Activated naive CD4-positive, alpha-beta T cell treated with anti-CD3 and anti-CD28 coated beads for 36 hours (primary cell): ENCODE results near the gene GBP3. TPM values are rescaled to one million over a fixed set of nuclear protein-coding genes. Genes with fewer than 3 reads are reported as not detected.
A peak's percentile ranks its signal among the peaks of the same experiment; 100 is the strongest.

ENCODE experiments used
- CTCF ChIA-PET: fragments of 350-600 bp; sonication (Branson Sonifier 250); formaldehyde crosslinking; loops from one replicate; lab custom pipeline; 2021; ENCODE audit warnings: antibody characterized with exemption; lab: Charles Lee
- DNase-seq: peaks from one replicate; pipeline ENCODE4 v3.0.0-alpha.2; 2020
- H3K27ac Mint-ChIP-seq: one replicate; pipeline ENCODE4 v1.8.0; 2021; ENCODE audit warnings: mild to moderate bottlenecking, mixed read lengths
- H3K27me3 Mint-ChIP-seq: one replicate; pipeline ENCODE4 v1.8.0; 2021; ENCODE audit warnings: low read depth, mixed read lengths
- H3K36me3 Mint-ChIP-seq: one replicate; pipeline ENCODE4 v1.8.0; 2021; ENCODE audit warnings: low read depth, mixed read lengths
- H3K4me1 Mint-ChIP-seq: one replicate; pipeline ENCODE4 v1.8.0; 2021; ENCODE audit warnings: low read depth, mixed read lengths
- H3K4me3 Mint-ChIP-seq: one replicate; pipeline ENCODE4 v1.8.0; 2021; ENCODE audit warnings: mild to moderate bottlenecking, moderate library complexity, mixed read lengths
- H3K9me3 Mint-ChIP-seq: one replicate; pipeline ENCODE4 v1.8.0; 2021; ENCODE audit warnings: mixed read lengths
- intact Hi-C: fragments of 100-400 bp; cut with micrococcal nuclease; formaldehyde crosslinking; loops from one replicate; pipeline ENCODE4 v1.15.1; 2023
- total RNA-seq, 2 experiments: library from RNA; stranded (reverse); gene quantifications; one replicate each; pipeline ENCODE4 v1.2.3, GENCODE V29; 2021

The GBP3 gene, protein sequence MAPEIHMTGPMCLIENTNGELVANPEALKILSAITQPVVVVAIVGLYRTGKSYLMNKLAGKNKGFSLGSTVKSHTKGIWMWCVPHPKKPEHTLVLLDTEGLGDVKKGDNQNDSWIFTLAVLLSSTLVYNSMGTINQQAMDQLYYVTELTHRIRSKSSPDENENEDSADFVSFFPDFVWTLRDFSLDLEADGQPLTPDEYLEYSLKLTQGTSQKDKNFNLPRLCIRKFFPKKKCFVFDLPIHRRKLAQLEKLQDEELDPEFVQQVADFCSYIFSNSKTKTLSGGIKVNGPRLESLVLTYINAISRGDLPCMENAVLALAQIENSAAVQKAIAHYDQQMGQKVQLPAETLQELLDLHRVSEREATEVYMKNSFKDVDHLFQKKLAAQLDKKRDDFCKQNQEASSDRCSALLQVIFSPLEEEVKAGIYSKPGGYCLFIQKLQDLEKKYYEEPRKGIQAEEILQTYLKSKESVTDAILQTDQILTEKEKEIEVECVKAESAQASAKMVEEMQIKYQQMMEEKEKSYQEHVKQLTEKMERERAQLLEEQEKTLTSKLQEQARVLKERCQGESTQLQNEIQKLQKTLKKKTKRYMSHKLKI
- total RNA-seq: 1 to 10 TPM; 1.4 to 1.8 TPM

DNA sequence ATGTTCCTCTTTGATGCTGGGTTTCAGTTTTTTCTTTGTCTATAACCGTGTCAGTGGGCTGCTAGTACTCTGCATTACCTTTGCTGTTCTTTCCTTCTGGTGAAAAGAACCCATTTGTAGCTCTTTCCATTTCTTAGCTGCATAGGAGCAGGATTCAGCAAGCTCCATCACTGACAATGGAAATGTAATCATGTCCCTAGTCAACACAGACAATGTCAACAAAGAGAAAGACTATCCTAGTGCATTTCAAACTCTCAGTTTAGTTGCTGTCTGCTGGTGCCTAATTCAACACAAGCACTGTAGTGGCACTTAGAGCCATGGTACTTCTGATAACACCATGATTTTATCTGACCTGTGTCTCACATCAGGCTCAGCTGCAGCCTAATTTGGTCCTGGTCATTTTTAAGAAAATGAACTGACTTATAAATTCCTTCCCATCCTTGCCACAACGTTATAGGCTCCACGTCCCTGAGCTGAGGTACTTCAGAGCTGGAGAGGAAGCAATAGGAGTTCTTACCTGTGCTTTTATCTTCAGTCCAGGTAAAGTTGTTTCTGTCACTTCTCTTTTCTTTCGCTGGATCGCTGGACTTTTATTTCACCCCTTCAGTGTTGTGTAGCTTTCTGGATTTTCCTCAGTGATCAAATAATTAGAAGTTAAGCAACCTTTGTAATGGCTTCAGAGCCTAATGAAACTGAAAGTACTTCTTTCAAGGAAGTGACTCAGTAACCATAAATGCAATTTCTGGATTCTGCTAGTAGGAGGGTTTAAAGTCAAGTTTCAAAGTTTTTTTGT, at the start of gene GBP3:
GBP3 (minus strand) TSS at position 700 of the 793 bp plus-strand sequence. CDS start 2,145 bp downstream, outside the sequence.
- H3K36me3 Mint-ChIP-seq: peaks cover 15% of the 10 kb centered on the region
- H3K4me3 Mint-ChIP-seq: peak within 1 kb of the TSS; percentile 73
- CTCF ChIA-PET: interaction anchor here (0.7 to 2.4 kb wide), 13 partner anchors 12 to 434 kb away, joined by 3 to 11 read pairs (median 5); partner anchors contain the start of gene GBP5
- H3K27ac Mint-ChIP-seq: peak within 1 kb of the TSS; percentile 72
- H3K9me3 Mint-ChIP-seq: peaks cover 11% of the 10 kb centered on the region
- intact Hi-C loops: loop anchor here (1.0 kb wide), 7 partner anchors 19 to 429 kb away; partner anchors contain the start of genes GBP1 and GBP2
- no peaks in the 10 kb centered on the region for H3K27me3 Mint-ChIP-seq
- peaks cover 51% of the 10 kb centered on the region for H3K4me1 Mint-ChIP-seq
- DNase-seq: no peak

DNA sequence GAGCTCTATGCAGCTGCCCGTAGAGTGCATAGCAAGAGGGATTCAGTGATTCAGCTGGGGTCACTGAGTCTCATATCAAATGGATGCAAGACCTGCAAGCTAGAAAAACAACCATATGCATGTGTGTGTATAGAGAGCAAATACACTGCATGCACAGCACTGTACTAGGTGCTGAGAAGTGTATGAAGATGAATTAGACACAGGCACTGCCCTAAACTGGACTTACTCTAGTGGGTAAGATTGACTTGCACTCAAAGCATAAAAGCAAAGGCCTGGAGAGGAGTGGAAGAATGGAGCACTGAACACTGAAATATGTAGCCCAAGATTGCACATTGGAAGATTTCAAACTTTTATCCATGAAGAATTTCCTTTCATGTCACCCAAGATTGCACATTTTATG, 47.8 kb upstream of the GBP3 start:
- H3K4me3 Mint-ChIP-seq: peak overlapping the region; percentile 73
- intact Hi-C loops: no loop called here
- CTCF ChIA-PET: interaction anchor here (1.3 kb wide), 1 partner anchor 15 kb away, joined by 5 read pairs; no protein-coding TSS in a partner anchor

DNA sequence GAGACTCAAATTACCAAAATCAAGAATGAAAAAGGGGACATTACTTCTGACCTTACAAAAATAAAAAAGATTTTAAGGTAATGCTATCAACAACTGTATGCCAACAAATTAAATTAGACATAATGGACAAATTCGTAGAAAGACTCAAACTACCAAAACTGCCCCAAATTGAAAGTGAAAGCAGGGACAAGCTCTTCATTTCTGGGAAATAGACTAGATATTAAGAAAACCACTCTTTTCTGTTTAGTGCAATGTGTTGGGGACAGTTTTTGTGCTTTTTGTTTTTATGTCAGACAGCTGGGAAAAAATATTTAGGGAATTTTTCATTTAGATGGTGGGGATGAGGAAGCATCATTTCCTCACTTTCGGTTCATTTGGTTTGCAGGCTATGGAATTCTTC, 47.3 kb upstream of the GBP3 start:
- Mint-ChIP-seq H3K9me3 (peaks cover 17% of the 10 kb centered on the region), H3K27ac (peak overlapping the region; percentile 81), H3K27me3 (no peaks in the 10 kb centered on the region), H3K4me3 (peak overlapping the region; percentile 73), H3K36me3 (peaks cover 1% of the 10 kb centered on the region), H3K4me1 (peaks cover 27% of the 10 kb centered on the region)
- CTCF ChIA-PET: interaction anchor here (0.5 to 1.3 kb wide), 3 partner anchors 16 to 85 kb away, joined by 3 to 5 read pairs (median 3); no protein-coding TSS in a partner anchor
- intact Hi-C loops: no loop called here
- no peak for DNase-seq

More for the DNA sequence above, 47.8 kb upstream of the GBP3 start:
- DNase-seq: no peak
- peak overlapping the region; percentile 81 for H3K27ac Mint-ChIP-seq
- no peaks in the 10 kb centered on the region for H3K27me3 Mint-ChIP-seq
- H3K9me3 Mint-ChIP-seq: peaks cover 19% of the 10 kb centered on the region
- H3K36me3 Mint-ChIP-seq: peaks cover 1% of the 10 kb centered on the region
- peaks cover 26% of the 10 kb centered on the region for H3K4me1 Mint-ChIP-seq

DNA sequence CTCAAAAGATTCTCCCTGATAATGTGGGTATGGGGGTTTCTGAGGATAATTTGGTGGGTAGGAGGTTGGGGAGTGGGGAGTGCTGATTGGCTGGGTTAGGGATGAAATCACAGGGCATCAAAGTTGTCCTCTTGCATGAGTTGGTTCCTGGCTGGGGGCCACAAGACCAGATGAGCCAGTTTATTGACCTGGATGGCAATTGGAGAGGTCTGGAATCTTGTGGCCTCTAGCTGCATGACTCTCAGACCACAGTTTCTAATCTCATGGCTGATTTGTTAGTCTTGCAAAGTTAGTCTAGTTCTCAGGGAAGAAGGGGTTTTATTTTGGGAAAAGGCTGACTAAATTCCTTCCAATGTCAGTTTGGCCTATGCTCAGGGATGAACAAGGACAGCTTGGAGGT, 45.6 kb upstream of the GBP3 start:
- CTCF ChIA-PET: interaction anchor here (0.7 to 1.0 kb wide), 2 partner anchors 29 to 53 kb away, joined by 3 read pairs; no protein-coding TSS in a partner anchor
- no peak overlapping the region for H3K4me3 Mint-ChIP-seq
- no peaks in the 10 kb centered on the region for H3K36me3 Mint-ChIP-seq
- intact Hi-C loops: no loop called here
- peaks cover 33% of the 10 kb centered on the region for H3K4me1 Mint-ChIP-seq
- no peak overlapping the region for H3K27ac Mint-ChIP-seq
- H3K27me3 Mint-ChIP-seq: no peaks in the 10 kb centered on the region
- no peak for DNase-seq
- peaks cover 5% of the 10 kb centered on the region for H3K9me3 Mint-ChIP-seq

DNA sequence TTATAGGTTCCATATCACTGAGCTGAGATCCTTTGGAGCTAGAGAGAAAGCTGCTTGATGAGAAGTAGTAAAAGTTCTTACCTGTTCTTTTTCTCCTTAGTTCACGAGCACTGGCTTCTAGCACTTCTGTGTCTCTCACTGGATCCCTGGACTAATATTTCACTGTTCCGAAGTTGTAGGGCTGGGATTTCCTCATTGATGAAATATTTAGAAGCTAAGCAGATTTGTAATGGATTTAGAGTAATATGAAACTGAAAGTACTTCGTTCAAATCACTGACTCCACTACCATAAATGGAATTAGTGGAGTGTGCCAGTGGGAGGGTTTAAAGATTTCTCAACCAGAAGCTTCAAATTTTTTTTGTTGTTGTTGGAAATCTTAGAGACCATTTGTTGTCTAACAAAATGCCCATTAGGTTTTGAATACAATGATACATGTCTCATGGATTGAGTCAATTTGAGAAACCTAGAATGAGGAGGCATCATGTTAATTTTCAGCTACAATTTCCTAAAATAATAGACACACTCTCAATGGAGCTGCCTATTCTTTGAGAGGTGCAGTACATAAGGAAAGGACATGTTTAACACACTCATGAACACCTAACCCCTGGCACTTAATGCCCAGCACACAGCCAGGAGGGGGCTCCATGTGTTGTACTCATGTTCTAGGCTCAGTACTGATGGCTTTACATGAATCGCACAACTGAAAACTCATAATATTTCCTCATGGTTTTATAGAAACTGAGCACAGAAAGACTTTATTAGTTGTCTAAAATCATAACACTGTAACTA, 42.6 kb upstream of the GBP3 start, which contains the start of gene GBP1:
GBP1 (minus strand) TSS at position 130 of the 790 bp plus-strand sequence. CDS start 1,974 bp downstream, outside the sequence.
- no peaks in the 10 kb centered on the region for H3K9me3 Mint-ChIP-seq
- CTCF ChIA-PET: interaction anchor here (0.7 to 1.9 kb wide), 7 partner anchors 9 to 216 kb away, joined by 3 to 7 read pairs (median 4); partner anchors contain the start of gene GBP4
- H3K27me3 Mint-ChIP-seq: no peaks in the 10 kb centered on the region
- peaks cover 53% of the 10 kb centered on the region for H3K4me1 Mint-ChIP-seq
- DNase-seq: no peak
- peaks cover 19% of the 10 kb centered on the region for H3K36me3 Mint-ChIP-seq
- intact Hi-C loops: loop anchor here (1.0 kb wide), 7 partner anchors 19 to 209 kb away; partner anchors contain the start of genes GBP2, GBP3, KYAT3 and RBMXL1
- H3K27ac Mint-ChIP-seq: peak within 1 kb of the TSS; percentile 89
- H3K4me3 Mint-ChIP-seq: peak within 1 kb of the TSS; percentile 75

DNA sequence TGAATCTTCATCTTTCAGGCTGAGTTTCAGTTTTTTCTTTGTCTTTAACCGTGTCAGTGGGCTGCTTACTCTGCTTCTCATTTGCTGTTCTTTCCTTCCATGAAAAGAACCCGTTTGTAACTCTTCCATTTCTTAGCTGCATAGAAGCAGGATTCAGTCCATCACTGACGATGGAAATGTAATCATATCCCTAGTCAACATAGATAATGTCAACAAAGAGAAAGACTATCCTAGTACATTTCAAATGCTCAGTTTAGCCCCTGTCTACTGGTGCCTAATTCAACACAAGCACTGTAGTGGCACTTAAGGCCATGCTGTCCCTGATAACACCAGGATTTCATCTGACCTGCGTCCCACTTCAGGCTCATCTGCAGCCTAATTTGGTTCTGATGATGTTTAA, 42.0 kb upstream of the GBP3 start:
- Mint-ChIP-seq H3K4me3 (peak overlapping the region; percentile 75), H3K9me3 (no peaks in the 10 kb centered on the region), H3K4me1 (peaks cover 50% of the 10 kb centered on the region), H3K27me3 (no peaks in the 10 kb centered on the region), H3K36me3 (peaks cover 22% of the 10 kb centered on the region), H3K27ac (peak overlapping the region; percentile 89)
- intact Hi-C loops: loop anchor here (1.0 kb wide), 8 partner anchors 18 to 210 kb away; partner anchors contain the start of genes GBP2, GBP3, KYAT3 and RBMXL1
- no peak for DNase-seq
- CTCF ChIA-PET: interaction anchor here (0.7 to 1.9 kb wide), 7 partner anchors 8 to 217 kb away, joined by 3 to 7 read pairs (median 4); partner anchors contain the start of gene GBP4

DNA sequence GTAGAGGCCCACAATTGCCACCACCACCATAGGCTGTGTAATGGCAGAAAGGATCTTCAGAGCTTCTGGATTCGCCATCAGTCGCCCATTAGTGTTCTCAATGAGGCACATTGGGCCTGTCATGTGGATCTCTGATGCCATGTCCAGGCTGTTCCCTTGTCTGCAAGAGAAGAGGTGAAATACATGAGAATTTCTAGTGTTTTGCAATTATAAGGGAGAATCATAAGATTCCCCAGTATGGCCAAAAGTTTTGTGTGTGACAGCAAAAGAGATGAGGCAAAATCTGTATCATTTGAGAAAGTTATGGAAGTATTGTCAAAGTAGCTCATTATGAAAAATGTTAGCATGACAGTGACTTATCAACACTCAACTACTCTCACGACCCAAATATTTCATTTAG, 40.4 kb upstream of the GBP3 start:
- peaks cover 42% of the 10 kb centered on the region for H3K4me1 Mint-ChIP-seq
- intact Hi-C loops: loop anchor here (2.0 kb wide), 1 partner anchor 64 kb away; no protein-coding TSS in a partner anchor
- H3K9me3 Mint-ChIP-seq: no peaks in the 10 kb centered on the region
- H3K4me3 Mint-ChIP-seq: peak overlapping the region; percentile 75
- H3K27ac Mint-ChIP-seq: peak overlapping the region; percentile 48
- peaks cover 32% of the 10 kb centered on the region for H3K36me3 Mint-ChIP-seq
- no peaks in the 10 kb centered on the region for H3K27me3 Mint-ChIP-seq
- CTCF ChIA-PET: interaction anchor here (1.1 to 1.9 kb wide), 6 partner anchors 16 to 79 kb away, joined by 3 to 7 read pairs (median 4); no protein-coding TSS in a partner anchor
- no peak for DNase-seq

DNA sequence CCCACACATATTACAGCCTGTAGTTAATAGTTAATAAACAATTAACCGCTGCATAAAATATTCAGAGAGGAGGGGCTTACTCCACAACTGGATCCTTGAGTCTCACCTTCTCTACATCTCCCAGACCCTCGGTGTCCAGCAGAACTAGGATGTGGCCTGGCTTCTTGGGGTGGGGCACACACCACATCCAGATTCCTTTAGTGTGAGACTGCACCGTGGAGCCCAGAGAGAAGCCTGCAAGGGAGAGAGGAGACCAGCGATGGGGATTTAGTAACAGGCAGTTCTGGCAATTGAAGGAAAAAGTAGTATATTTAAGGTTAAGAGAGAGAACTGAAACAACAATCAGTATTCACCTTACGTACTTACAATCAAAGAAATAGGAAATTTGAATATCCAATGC, 37.4 kb upstream of the GBP3 start:
- Mint-ChIP-seq H3K27me3 (no peaks in the 10 kb centered on the region), H3K9me3 (no peaks in the 10 kb centered on the region), H3K4me3 (no peak overlapping the region), H3K36me3 (peaks cover 50% of the 10 kb centered on the region), H3K4me1 (peaks cover 34% of the 10 kb centered on the region), H3K27ac (no peak overlapping the region)
- DNase-seq: no peak
- intact Hi-C loops: no loop called here
- CTCF ChIA-PET: no interaction called here

DNA sequence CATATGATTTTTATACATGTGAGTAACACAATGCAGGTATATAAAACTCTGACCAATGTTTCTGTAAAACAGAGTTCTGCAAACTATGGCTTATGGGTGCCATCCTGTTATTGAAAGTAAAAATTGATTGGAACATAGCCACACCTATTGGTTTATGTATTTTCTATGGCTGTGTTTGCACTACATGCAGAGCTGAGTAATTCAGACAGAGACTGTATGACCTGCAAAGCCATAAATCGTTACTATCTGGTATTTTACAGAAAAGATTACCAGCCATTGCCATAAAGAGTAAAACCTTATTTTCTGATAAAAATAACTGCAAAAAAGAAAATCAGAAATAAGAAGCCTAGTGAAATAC, 29.3 kb upstream of the GBP3 start:
- CTCF ChIA-PET: no interaction called here
- H3K27me3 Mint-ChIP-seq: no peaks in the 10 kb centered on the region
- H3K4me1 Mint-ChIP-seq: peaks cover 6% of the 10 kb centered on the region
- peaks cover 54% of the 10 kb centered on the region for H3K36me3 Mint-ChIP-seq
- no peak overlapping the region for H3K27ac Mint-ChIP-seq
- DNase-seq: no peak
- H3K9me3 Mint-ChIP-seq: no peaks in the 10 kb centered on the region
- intact Hi-C loops: no loop called here
- no peak overlapping the region for H3K4me3 Mint-ChIP-seq

DNA sequence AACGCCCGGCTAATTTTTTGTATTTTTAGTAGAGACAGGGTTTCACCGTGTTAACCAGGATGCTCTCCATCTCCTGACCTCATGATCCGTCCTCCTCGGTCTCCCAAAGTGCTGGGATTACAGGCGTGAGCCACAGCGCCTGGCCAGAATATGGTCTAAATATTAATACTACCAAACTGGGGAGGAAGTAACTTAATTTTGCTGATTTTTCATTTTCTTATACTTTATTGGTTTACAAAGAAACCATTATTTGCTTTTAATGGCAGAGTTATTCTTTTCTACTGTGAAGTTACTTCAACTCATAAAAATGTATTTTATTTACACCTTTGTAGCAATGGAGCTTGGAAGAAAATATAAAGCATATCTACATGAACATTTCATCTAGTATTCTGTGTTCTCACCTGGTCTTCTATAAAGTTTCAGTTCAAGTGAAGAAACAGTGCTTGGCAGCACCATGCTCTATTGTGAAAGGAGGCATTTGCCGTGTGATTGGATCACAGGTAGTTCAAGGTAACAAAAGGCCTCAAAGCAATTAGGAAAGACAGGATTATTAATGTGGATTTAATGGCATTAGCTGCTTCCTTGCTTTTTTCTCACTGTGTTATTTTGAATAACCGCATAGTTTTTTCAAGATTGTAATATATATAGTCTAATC, 28.8 kb upstream of the GBP3 start:
- no peaks in the 10 kb centered on the region for H3K9me3 Mint-ChIP-seq
- DNase-seq: no peak
- H3K27me3 Mint-ChIP-seq: no peaks in the 10 kb centered on the region
- intact Hi-C loops: no loop called here
- no peak overlapping the region for H3K4me3 Mint-ChIP-seq
- peaks cover 49% of the 10 kb centered on the region for H3K36me3 Mint-ChIP-seq
- H3K4me1 Mint-ChIP-seq: peaks cover 6% of the 10 kb centered on the region
- CTCF ChIA-PET: no interaction called here
- no peak overlapping the region for H3K27ac Mint-ChIP-seq

DNA sequence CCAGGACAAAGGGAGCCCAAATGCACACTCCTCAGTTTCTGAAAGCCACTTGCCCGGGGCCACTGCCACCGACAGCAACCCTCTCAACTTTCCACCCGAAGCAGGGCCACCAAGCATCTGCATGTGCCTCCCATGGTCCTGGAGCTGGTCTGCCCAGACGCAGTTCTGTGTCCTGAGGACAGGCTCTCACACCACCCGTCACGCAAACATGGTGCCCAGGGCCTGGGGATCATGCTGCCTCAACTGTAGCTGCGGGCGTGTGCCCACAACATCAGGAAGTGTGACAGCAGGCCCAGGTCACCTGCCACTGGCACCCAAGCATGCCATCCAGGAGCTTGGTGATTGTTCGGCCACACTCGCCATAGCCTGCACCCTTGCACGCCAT, 28.0 kb upstream of the GBP3 start:
- H3K27me3 Mint-ChIP-seq: no peaks in the 10 kb centered on the region
- intact Hi-C loops: no loop called here
- H3K9me3 Mint-ChIP-seq: no peaks in the 10 kb centered on the region
- H3K27ac Mint-ChIP-seq: no peak overlapping the region
- peaks cover 6% of the 10 kb centered on the region for H3K4me1 Mint-ChIP-seq
- no peak for DNase-seq
- CTCF ChIA-PET: no interaction called here
- H3K4me3 Mint-ChIP-seq: no peak overlapping the region
- peaks cover 43% of the 10 kb centered on the region for H3K36me3 Mint-ChIP-seq
